ENCODE data around the gene PLIN1. TPM values are rescaled to one million over a fixed set of nuclear protein-coding genes. Genes with fewer than 3 reads are reported as not detected.

The PLIN1 gene
- total RNA-seq, 1 experiment from 2014 or later = 0.09 TPM

DNA sequence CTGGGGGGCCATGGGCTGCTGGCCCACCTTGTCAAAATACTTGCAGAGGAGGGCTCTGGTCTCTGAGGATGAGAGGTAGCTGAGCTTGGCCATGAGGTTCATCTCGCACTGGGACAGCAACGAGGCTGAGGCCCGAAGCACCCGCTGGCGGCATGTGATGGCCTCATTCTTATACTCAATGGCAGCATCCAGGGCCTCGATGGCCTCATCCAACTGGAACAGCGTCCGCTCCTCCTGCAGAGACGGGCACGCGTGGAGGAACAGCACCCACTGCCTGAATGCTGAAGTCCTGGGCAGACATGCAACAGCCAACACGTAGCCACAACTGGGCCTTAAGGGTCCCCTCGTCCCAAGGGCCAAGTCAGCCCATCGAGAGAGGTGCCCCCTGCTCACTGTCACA is 48.9 kb downstream of the PLIN1 start:
- Histone ChIP-seq H2BK120ac (ENCODE audit: low read depth, low read length, poor library complexity, severe bottlenecking) (no peak overlapping the region), H2BK20ac (ENCODE audit: low read depth, low read length, poor library complexity, severe bottlenecking) (no peak overlapping the region), H3K27me3 (ENCODE audit: insufficient read depth, low read length) (no peaks in the 10 kb centered on the region), H3K4me1 (ENCODE audit: insufficient read depth, low read length) (no peaks in the 10 kb centered on the region), H3K4me2 (ENCODE audit: insufficient read depth, insufficient read length, low read length) (no peak overlapping the region), H4K5ac (ENCODE audit: insufficient read length, low read depth, low read length) (no peak overlapping the region), H3K23ac (ENCODE audit: insufficient read length, low read depth, low read length) (no peak overlapping the region), H3K14ac (ENCODE audit: insufficient read depth, low read length) (no peak overlapping the region), H4K91ac (ENCODE audit: insufficient read length, low read depth, low read length) (no peak overlapping the region), H2AK5ac (ENCODE audit: insufficient read length, low read length) (no peak overlapping the region), H3K4ac (ENCODE audit: low read depth, low read length) (no peak overlapping the region), H3K18ac (ENCODE audit: insufficient read length, low read depth, low read length) (no peak overlapping the region), H3K56ac (ENCODE audit: insufficient read length, low read depth, low read length) (no peak overlapping the region), H3T11ph (ENCODE audit: low read length) (no peak overlapping the region), H3K79me1 (ENCODE audit: insufficient read depth, low read depth, low read length, poor library complexity, severe bottlenecking) (no peaks in the 10 kb centered on the region), H2BK12ac (ENCODE audit: insufficient read length, low read depth, low read length) (no peak overlapping the region), H3K79me2 (ENCODE audit: insufficient read depth, low read length) (no peaks in the 10 kb centered on the region), H2BK15ac (ENCODE audit: low read depth, low read length) (no peak overlapping the region), H4K20me1 (ENCODE audit: control insufficient read depth, insufficient read depth, insufficient read length) (no peaks in the 10 kb centered on the region), H2BK5ac (ENCODE audit: insufficient read length, low read length) (no peak overlapping the region), H3K27ac (ENCODE audit: insufficient read length, low read depth, low read length) (no peak overlapping the region), H2AFZ (ENCODE audit: low read length) (no peak overlapping the region), H4K8ac (replicated peaks; ENCODE audit: insufficient read length, low read depth, low read length) (no peak overlapping the region), H3K23me2 (ENCODE audit: insufficient read length, low read depth, low read length, poor library complexity, severe bottlenecking) (no peaks in the 10 kb centered on the region), H3K9me3 (ENCODE audit: control insufficient read depth, low read depth, low read length) (no peaks in the 10 kb centered on the region), H3K9ac (ENCODE audit: extremely low read depth, insufficient read length, low read length) (no peak overlapping the region)
- no peak overlapping the region for H3K27ac Mint-ChIP-seq
- H3K4me1 Mint-ChIP-seq = peaks cover 0 to 4% of the 10 kb centered on the region in 2 experiments; a peak in 1 of 4 replicates
- DNase-seq = no peak
- TF ChIP-seq, protein P1, sequence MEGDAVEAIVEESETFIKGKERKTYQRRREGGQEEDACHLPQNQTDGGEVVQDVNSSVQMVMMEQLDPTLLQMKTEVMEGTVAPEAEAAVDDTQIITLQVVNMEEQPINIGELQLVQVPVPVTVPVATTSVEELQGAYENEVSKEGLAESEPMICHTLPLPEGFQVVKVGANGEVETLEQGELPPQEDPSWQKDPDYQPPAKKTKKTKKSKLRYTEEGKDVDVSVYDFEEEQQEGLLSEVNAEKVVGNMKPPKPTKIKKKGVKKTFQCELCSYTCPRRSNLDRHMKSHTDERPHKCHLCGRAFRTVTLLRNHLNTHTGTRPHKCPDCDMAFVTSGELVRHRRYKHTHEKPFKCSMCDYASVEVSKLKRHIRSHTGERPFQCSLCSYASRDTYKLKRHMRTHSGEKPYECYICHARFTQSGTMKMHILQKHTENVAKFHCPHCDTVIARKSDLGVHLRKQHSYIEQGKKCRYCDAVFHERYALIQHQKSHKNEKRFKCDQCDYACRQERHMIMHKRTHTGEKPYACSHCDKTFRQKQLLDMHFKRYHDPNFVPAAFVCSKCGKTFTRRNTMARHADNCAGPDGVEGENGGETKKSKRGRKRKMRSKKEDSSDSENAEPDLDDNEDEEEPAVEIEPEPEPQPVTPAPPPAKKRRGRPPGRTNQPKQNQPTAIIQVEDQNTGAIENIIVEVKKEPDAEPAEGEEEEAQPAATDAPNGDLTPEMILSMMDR (conservative IDR thresholded peaks at IDR 0.05) = no peak
- peaks cover 24 to 34% of the 10 kb centered on the region in 2 experiments for H3K9me3 Mint-ChIP-seq
- no CpG with 5 or more reads among the region's 14 CpGs for WGBS (ENCODE audit: extremely low coverage, insufficient read length, low lambda C conversion rate)
- peaks cover 5% of the 10 kb centered on the region for H3K27me3 Mint-ChIP-seq (ENCODE audit: low read depth)
- peaks cover 78 to 97% (median 93%) of the 10 kb centered on the region in 3 experiments for H3K36me3 Mint-ChIP-seq (ENCODE audit: insufficient read depth in 1 of 3, low read depth in 3 of 3)
- no peak overlapping the region for H3K4me3 Mint-ChIP-seq
